ENCODE results near the gene RPRD1A. TPM values are rescaled to one million over a fixed set of nuclear protein-coding genes. Genes with fewer than 3 reads are reported as not detected.

RPRD1A gene
- total and polyA plus RNA-seq, 2 donors from 2014 or later: 25.9 to 42.4 TPM

GRCh38 chr18:36023336-36023735, 44.0 kb downstream of the RPRD1A start:
- no peak overlapping the region for H3K9ac ChIP-seq (ENCODE audit: low read length in 3 of 3)
- no peak overlapping the region for H3K4me3 ChIP-seq (ENCODE audit: low read length in 3 of 3)
- H3K27me3 ChIP-seq (ENCODE audit: control insufficient read depth, insufficient read depth, low read length): no peaks in the 10 kb centered on the region
- H3K9me3 ChIP-seq (ENCODE audit: control insufficient read depth in 2 of 3, insufficient read depth in 1 of 3, low read length in 3 of 3): no peaks in the 10 kb centered on the region
- no peak for TF ChIP-seq CTCF (IDR thresholded peaks at IDR 0.05; ENCODE audit: borderline replicate concordance, extremely low read depth, insufficient read depth)
- DNase-seq (no peak), FAIRE-seq (no peak)
- H3K36me3 ChIP-seq (ENCODE audit: control insufficient read depth in 2 of 3, insufficient read depth in 3 of 3, low read length in 3 of 3): peaks cover 0 to 5% (median 0%) of the 10 kb centered on the region in 3 donors
- no peaks in the 10 kb centered on the region for H3K4me1 ChIP-seq (ENCODE audit: control insufficient read depth in 2 of 3, insufficient read depth in 2 of 3, low read depth in 1 of 3, low read length in 3 of 3)
- no peak overlapping the region for H3K27ac ChIP-seq (ENCODE audit: low read depth in 2 of 2, low read length in 2 of 2)
- intact Hi-C loops (cut with DNase I): no loop called here

DNA sequence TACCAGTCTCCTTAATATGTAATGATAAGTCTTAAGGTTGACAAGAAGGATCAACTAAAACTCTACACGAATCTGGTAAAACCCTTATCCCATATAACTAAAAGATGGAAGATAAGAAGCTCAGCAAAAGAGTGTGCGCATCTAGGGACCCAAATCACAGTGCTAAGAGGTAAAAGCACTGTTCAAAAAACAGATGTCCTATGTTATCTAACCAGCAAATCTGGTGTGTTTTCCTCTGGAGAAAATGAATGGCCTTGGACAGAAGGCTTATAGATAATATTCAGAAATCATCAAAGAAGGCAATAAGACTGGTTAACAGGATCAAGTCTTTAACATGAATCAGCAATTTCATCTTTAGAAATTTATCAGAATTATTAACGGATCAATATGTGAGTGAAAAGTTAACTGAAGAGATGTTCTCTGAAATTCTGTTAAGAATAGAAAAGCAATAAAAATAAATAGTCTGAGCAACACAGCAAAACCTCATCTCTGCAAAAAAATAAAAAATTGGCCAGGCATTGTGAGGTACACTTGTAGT, 47.1 kb downstream of the RPRD1A start:
- no peak for DNase-seq
- intact Hi-C loops (cut with DNase I): no loop called here
- TF ChIP-seq CTCF (IDR thresholded peaks at IDR 0.05; ENCODE audit: borderline replicate concordance, extremely low read depth, insufficient read depth): no peak

DNA sequence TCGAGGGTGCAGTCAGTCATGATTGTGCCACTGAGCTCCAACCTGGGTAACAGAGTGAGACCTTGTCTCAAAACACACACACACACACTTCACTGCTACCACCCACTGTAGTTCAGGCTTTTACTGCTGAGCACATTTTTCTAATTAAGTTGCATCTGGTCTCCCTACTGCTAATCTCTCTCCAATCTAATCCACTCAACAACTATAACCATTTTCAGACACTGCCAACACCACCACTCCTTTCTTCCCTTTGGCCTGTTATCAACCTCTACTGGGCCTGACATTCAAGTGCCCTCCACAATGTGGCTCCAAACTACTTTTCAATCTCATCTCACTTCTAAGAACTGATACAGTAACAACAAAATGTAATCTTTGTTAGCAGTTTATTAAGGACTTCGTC, 50.1 kb downstream of the RPRD1A start:
- intact Hi-C loops (cut with DNase I): loop anchor here (10.0 kb wide), 1 partner anchor 268 kb away; no protein-coding TSS in a partner anchor

More for the DNA sequence above, 47.1 kb downstream of the RPRD1A start:
- Histone ChIP-seq H3K27ac (ENCODE audit: low read depth in 2 of 2, low read length in 2 of 2) (no peak overlapping the region), H3K36me3 (ENCODE audit: control insufficient read depth in 2 of 3, insufficient read depth in 3 of 3, low read length in 3 of 3) (peaks cover 0 to 2% (median 0%) of the 10 kb centered on the region in 3 donors), H3K27me3 (ENCODE audit: control insufficient read depth, insufficient read depth, low read length) (no peaks in the 10 kb centered on the region), H3K9ac (ENCODE audit: low read length in 3 of 3) (no peak overlapping the region), H3K4me1 (ENCODE audit: control insufficient read depth in 2 of 3, insufficient read depth in 2 of 3, low read depth in 1 of 3, low read length in 3 of 3) (peaks cover 0 to 2% (median 0%) of the 10 kb centered on the region in 3 donors), H3K4me3 (ENCODE audit: low read length in 3 of 3) (no peak overlapping the region), H3K9me3 (ENCODE audit: control insufficient read depth in 2 of 3, insufficient read depth in 1 of 3, low read length in 3 of 3) (no peaks in the 10 kb centered on the region)
- FAIRE-seq: no peak

More for the DNA sequence above, 50.1 kb downstream of the RPRD1A start:
- Histone ChIP-seq H3K36me3 (ENCODE audit: control insufficient read depth in 2 of 3, insufficient read depth in 3 of 3, low read length in 3 of 3) (no peaks in the 10 kb centered on the region), H3K9me3 (ENCODE audit: control insufficient read depth in 2 of 3, insufficient read depth in 1 of 3, low read length in 3 of 3) (no peaks in the 10 kb centered on the region), H3K9ac (ENCODE audit: low read length in 3 of 3) (no peak overlapping the region), H3K4me3 (ENCODE audit: low read length in 3 of 3) (no peak overlapping the region), H3K27ac (ENCODE audit: low read depth in 2 of 2, low read length in 2 of 2) (no peak overlapping the region), H3K4me1 (ENCODE audit: control insufficient read depth in 2 of 3, insufficient read depth in 2 of 3, low read depth in 1 of 3, low read length in 3 of 3) (peaks cover 0 to 2% (median 0%) of the 10 kb centered on the region in 3 donors), H3K27me3 (ENCODE audit: control insufficient read depth, insufficient read depth, low read length) (no peaks in the 10 kb centered on the region)
- TF ChIP-seq CTCF (IDR thresholded peaks at IDR 0.05; ENCODE audit: borderline replicate concordance, extremely low read depth, insufficient read depth): no peak
- FAIRE-seq (no peak), DNase-seq (peak in 1 of 5 donors; percentile 7)
